T1000 (cell line): Measurements from ENCODE around the gene UBR3.
"Not testable (repeated sequence)": the region's sequence is repeated elsewhere in the genome, so short reads cannot be mapped to it uniquely, and the experiment has no call there.

Source experiments
- DNase-seq: peaks from one replicate; lab custom pipeline; 2025; ENCODE audit warnings: mixed read lengths; lab: John Stamatoyannopoulos, UW

UBR3 gene

DNA sequence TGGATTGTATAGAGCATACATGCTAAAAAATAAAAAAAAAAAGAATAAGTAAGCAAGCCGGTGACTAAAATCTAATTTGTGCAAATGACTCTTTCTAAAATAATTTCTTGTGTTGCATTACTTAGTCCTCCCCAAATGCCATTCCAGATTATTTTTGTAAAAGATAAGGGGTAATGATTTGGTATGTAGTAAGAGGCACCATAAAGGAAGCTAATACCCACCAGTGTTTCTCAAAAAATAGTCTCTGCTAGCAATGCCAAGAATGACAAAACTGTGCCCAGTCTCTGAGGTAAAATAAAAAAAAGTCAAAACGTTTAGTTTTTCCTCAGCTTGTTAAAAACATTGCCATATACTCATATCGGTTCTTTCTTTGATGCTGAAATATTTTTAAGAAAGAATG is 5.2 kb upstream of the UBR3 start:
- no peak for DNase-seq

DNA sequence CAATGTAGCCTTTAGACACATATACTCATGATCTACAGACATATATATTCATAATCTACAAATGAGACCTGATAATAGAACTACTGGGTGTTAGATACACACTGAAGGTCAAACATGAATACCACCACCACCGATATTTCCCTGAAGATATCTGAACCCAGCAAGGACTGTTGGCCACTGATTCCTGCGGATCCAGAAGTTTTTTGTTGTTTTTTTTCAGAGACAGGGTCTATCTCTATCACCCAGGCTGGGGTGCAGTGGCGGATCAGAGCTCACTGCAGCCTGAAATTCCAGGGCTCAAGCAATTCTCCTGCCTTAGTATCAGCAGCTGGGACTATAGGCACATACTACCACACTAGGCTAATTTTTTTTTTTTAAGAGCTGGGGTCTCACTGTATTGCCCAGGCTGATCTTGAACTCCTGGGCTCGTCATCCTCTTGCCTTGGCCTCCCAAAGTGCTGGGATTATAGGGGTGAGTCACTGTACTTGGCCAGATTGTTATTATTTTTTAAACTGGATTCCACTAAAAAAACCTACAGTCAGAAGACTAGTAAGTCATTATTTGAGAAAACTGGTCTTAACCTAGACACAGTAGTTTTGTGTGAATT is 4.4 kb upstream of the UBR3 start:
- no peak for DNase-seq

DNA sequence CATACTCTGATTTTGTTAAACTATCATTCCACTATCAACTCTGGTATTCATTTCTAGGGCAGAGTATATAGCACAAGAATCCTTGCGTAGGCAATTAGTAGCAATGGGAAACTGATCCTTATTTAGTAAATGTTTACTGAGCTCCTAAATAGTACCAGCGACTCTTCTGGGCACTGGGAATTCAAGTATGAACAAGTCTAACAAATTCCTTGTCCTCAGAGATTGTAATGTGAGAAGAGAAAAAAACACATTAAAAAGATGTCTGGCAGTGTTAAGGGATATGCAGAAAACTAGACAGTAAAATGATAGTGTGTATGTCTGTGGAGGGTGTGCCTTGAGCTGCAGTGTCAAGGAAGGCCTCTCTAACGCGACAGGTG is 3.3 kb upstream of the UBR3 start:
- no peak for DNase-seq

- peak; percentile 63 for DNase-seq
Observed at GRCh38 chr2:169824373-169825333, 2.6 kb upstream of the UBR3 start, which contains the start of gene METTL5. Gene METTL5, minus strand, starts transcription at chr2:169824905. Its CDS starts 308 bp downstream, at chr2:169824597.

DNA sequence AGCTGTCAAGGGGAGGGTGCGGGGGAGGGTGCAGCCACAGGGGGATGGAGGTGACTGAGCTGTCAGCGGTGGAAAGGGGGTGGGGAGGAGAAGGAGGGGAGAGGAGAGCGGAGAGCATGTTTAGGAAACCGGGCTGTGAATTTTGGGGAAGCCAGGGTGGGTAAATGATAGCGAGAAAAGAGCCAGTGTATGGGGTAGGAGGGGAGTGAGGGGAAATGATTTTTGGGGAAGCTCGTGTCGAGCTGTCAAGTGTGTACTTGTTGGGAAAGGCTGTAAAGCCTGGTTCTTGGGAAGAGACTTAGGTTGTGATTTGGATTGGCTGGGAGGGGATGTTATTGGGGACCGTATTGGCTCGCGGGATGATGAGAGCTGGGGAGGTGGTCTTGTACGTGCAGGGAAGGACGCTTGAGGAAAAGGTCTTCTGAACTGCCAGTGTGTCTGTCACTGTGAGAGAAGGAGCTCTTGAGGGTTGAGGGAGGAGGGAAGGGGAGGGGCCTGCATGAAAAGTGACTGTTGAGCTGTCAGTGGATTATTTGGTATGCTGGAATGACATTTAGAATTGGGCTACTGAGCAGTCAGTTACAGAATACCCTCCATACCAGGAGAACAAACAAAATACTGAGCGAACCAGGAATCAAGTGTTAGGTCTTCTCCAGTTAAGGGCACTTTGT is 1.0 kb downstream of the UBR3 start:
- no peak for DNase-seq

GRCh38 chr2:169834401-169834800 is 7.1 kb downstream of the UBR3 start:
- DNase-seq, result no peak

- DNase-seq, result no peak
Observed at GRCh38 chr2:169838743-169839489, 11.7 kb downstream of the UBR3 start.

GRCh38 chr2:169839954-169840746 is 12.9 kb downstream of the UBR3 start:
- DNase-seq, result no peak

DNA sequence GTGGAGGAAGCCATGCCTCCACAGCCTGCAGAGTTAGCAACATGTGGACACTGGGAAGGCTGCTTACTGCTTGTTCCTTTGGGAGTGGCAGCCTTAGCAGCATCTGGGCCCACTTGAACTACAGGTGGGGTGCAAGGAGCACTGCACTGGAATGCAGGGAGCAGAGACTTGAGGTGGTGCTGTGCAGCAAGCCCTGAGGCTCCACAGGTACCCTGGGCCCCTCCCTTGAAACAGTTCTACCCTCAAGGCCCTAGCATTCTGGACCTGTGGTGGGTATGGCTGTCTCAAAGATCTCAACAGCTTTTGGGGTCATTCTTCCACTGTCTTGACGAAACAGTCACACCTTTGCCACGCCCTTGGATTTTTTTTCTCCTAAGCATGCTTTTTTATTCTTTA is 13.5 kb downstream of the UBR3 start:
- no peak for DNase-seq

DNA sequence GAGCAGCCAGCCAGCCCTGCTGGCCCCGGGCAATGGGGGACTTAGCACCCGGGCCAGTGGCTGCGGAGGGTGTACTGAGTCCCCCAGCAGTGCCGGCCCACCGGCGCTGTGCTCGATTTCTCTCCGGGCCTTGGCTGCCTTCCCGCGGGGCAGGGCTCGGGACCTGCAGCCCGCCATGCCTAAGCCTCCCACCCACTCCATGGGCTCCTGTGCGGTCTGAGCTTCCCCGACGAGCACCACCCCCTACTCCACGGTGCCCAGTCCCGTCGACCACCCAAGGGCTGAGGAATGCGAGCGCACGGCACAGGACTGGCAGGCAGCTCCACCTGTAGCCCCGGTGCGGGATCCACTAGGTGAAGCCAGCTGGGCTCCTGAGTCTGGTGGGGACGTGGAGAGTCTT is 14.4 kb downstream of the UBR3 start:
- not testable (repeated sequence) for DNase-seq

DNA sequence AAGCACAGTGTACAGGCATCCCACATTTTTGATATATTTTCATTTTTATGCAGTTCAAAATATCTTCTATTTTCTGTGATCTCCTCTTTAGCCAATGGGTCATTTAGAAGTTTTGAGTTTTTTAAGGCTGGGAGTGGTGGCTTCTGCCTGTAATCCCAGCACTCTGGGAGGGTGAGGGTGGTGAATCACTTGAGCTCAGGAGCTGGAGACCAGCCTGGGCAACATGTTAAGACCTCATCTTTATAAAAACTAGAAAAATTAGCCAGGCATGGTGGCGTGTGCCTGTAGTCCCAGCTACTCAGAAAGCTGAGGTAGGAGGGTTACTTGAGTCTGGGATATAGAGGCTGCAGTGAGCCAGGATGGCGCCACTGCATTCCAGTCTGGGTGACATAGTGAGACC is 17.8 kb downstream of the UBR3 start:
- DNase-seq, result no peak

GRCh38 chr2:169848959-169849693 is 21.9 kb downstream of the UBR3 start:
- DNase-seq, result not testable (repeated sequence)

DNA sequence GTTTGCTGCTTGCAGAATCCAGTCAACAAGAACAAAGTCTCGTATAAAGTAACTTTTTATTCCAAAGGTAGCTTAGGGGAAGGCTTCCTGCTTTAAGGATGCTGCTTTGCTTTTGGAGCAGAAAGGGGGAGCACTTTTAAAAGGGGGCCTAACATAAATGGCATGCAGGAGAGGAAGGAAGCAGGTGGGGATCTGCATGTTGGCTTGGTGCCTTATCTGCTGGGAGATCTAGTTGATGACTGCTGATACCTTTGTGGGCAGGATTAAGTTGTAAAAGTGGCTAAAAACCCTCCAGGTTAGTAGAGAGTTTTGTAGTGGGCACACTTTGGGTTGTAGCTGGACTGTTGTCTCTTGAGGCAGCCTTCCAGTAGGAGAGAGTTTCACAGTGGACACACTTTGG is 22.5 kb downstream of the UBR3 start:
- no peak for DNase-seq

GRCh38 chr2:169853041-169853668 is 25.9 kb downstream of the UBR3 start:
- no peak for DNase-seq

DNA sequence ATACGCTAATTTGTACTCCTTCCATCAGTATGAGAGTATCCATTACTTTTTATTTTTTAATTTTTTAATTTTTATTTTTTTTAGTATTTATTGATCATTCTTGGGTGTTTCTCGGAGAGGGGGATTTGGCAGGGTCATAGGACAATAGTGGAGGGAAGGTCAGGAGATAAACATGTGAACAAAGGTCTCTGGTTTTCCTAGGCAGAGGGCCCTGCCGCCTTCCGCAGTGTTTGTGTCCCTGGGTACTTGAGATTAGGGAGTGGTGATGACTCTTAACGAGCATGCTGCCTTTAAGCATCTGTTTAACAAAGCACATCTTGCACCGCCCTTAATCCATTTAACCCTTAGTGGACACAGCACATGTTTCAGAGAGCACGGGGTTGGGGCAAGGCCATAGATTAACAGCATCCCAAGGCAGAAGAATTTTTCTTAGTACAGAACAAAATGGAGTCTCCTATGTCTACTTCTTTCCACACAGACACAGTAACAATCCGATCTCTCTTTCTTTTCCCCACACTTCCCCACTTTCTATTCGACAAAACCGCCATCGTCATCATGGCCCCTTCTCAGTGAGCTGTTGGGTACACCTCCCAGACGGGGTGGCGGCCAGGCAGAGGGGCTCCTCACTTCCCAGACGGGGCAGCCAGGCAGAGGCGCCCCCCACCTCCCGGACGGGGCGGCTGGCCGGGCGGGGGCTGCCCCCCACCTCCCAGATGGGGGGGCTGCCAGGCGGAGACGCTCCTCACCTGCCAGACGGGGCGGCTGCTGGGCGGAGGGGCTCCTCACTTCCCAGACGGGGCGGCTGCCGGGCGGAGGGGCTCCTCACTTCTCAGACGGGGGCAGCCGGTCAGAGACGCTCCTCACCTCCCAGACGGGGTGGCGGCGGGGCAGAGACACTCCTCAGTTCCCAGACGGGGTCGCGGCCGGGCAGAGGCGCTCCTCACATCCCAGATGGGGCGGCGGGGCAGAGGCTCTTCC is 28.3 kb downstream of the UBR3 start:
- DNase-seq, result not testable (repeated sequence)

DNA sequence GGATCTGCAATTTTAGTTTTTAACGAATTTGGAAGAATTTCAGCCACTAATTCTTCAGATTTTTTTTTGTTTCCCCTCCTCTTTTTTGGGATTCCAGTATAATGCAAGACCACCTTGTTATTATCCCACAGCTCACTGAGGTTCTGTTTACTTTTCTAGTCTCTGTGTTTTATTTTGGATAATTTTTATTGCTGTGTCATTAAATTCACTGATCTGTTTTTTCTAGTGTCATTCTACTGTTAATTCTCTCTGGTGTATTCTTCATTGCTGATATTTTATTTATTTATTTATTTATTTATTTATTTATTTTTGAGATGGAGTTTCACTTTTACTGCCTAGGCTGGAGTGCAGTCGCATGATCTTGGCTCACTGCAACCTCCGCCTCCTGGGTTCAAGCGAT is 32.2 kb downstream of the UBR3 start:
- DNase-seq, result no peak

DNA sequence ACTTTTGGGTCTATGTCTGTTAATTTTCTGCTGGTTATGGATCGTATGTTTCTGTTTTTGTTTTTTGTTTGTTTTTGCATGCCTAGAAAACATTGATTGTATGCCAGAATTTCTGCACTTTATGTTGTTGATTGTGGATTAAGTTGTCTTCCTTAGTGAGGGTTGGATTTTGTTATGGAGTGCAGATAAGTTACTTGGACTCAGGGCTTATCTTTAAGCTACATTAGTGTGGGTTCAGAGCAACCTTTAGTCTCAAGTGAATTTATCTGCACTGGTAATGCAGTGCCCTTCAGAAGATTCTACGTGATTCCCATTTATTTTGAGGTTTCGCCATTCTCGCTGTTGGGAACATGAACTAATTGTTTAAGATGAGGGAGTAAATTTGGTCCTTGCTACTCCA is 32.9 kb downstream of the UBR3 start:
- DNase-seq, result no peak

DNA sequence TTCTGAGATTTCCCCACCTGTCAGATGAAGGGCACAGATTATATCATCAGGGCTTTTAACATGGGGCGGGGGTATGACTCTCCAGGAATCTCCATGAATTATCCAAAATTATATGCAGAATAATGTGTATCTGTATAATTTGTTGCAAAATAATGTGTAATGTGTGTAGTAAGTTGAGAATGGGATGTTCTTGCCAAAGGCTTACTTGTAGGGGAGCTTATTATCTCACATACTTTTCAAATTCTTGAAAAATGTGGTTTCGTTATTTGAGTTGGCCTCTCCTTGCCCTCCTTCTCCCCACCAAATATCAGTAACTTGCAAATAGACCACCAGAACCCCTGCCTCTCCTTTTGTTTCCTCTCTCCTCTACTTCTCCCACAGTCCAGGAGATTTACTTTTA is 35.6 kb downstream of the UBR3 start:
- DNase-seq, result no peak

GRCh38 chr2:169865492-169865891 is 38.2 kb downstream of the UBR3 start:
- DNase-seq, result no peak
